ENCODE measurements around the gene DNAJB11.

DNA sequence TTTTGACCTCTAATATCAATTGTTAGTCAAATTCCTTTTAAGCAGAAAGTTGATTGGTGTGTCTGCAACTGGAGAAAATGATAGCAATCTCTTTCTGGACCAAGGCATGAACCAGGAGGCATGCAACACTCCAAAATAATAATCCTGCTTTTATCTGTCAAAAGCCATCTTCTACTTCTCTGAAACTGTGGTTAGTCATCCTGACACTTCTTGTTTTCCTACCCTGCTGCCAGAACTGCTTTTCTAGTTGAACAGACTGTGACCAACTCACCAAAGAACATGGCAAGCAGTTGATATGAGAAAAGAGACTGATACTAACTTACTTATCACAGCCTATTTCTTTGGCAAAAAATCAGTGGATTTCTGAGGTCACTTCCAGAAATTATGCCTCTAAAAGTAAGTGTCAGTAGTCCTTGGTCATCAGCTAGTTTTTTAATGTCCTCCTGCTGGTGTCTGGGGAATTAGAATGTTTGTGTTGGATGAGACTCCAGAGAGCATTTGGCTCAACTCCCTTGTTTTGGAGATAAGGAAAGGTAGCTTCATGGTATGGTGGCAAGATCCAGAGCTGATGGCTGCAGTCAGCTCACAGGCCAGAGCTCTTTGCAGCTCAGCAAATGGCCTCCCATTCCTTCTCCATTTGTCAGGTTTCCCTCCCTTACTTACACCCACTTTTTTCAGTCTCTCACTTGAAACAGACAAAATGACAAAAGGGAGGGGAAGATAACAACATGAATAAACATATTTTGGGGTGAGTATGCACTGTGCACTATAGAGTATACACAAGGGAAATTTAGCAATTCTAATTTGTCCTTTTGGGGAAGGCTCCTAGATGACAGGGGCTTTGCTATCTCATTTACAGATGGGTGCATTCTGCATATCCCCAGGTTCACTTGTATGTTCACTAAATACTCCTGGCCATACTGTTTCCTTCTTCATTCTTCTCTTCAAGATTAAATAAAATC is 33.4 kb upstream of the DNAJB11 start:
- no peak for TF ChIP-seq EZH2 (IDR thresholded peaks at IDR 0.05; ENCODE audit: borderline replicate concordance, low read depth, low read length, poor library complexity, severe bottlenecking)
- TF ChIP-seq, protein P1, sequence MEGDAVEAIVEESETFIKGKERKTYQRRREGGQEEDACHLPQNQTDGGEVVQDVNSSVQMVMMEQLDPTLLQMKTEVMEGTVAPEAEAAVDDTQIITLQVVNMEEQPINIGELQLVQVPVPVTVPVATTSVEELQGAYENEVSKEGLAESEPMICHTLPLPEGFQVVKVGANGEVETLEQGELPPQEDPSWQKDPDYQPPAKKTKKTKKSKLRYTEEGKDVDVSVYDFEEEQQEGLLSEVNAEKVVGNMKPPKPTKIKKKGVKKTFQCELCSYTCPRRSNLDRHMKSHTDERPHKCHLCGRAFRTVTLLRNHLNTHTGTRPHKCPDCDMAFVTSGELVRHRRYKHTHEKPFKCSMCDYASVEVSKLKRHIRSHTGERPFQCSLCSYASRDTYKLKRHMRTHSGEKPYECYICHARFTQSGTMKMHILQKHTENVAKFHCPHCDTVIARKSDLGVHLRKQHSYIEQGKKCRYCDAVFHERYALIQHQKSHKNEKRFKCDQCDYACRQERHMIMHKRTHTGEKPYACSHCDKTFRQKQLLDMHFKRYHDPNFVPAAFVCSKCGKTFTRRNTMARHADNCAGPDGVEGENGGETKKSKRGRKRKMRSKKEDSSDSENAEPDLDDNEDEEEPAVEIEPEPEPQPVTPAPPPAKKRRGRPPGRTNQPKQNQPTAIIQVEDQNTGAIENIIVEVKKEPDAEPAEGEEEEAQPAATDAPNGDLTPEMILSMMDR (conservative IDR thresholded peaks at IDR 0.05; ENCODE audit: low read depth, low read length) = no peak
